H1 (cell line): Measurements from ENCODE around the gene CHD3. TPM values are rescaled to one million over a fixed set of nuclear protein-coding genes. Genes with fewer than 3 reads are reported as not detected.
A peak's percentile ranks its signal among the peaks of the same experiment; 100 is the strongest.

Experiments
- BACH1 ChIP-seq: IDR thresholded peaks from 2 replicates; pipeline ENCODE4 v1.6.1; 2012; ENCODE audit warnings: low read length, improper control_type of control experiment
- BCL11A ChIP-seq, 2 experiments: IDR thresholded peaks; one replicate each; pipeline ENCODE4 v1.6.1; 2011; ENCODE audit warnings: low read depth in 2 of 2, low read length in 2 of 2, mild to moderate bottlenecking in 2 of 2
- BRCA1 ChIP-seq: IDR thresholded peaks from 2 replicates; pipeline ENCODE4 v1.6.1; 2012; ENCODE audit warnings: low read depth, low read length, improper control_type of control experiment
- CBX8 ChIP-seq: fragments of 300-800, 300-1000 bp; sonication (generic); IDR thresholded peaks from 2 replicates; pipeline ENCODE4 v1.7.1; 2016; ENCODE audit warnings: low read depth, low read length, borderline replicate concordance
- CEBPB ChIP-seq: IDR thresholded peaks from 2 replicates; pipeline ENCODE4 v1.6.1; 2012; ENCODE audit warnings: low read depth, low read length
- JUND ChIP-seq: IDR thresholded peaks from 2 replicates; pipeline ENCODE4 v1.6.1; 2011; ENCODE audit warnings: mild to moderate bottlenecking, improper control_type of control experiment, low read length
- MAFK ChIP-seq: IDR thresholded peaks from 2 replicates; pipeline ENCODE4 v1.6.1; 2012; ENCODE audit warnings: low read depth, mild to moderate bottlenecking, improper control_type of control experiment, low read length
- RXRA ChIP-seq: IDR thresholded peaks from 2 replicates; pipeline ENCODE4 v1.6.1; 2011; ENCODE audit warnings: low read depth, mild to moderate bottlenecking, low read length, moderate library complexity; ENCODE audit not compliant: insufficient read depth
- SIRT6 ChIP-seq: IDR thresholded peaks from one replicate; pipeline ENCODE4 v1.7.1; 2012; ENCODE audit warnings: low read length, inconsistent platforms
- TCF12 ChIP-seq: IDR thresholded peaks from 2 replicates; pipeline ENCODE4 v1.6.1; 2011; ENCODE audit warnings: low read depth, mild to moderate bottlenecking, low read length
- TEAD4 ChIP-seq: IDR thresholded peaks from 2 replicates; pipeline ENCODE4 v1.6.1; 2012; ENCODE audit warnings: low read depth, low read length, inconsistent platforms, mixed read lengths
- polyA plus RNA-seq, 7 experiments: library from polyadenylated mRNA; depleted of rRNA in 3 of 7; stranded (reverse) in 5 of 7; unstranded in 2 of 7; fragments of >200 nt in 5 of 7; fragments of 200-250 nt in 2 of 7; gene quantifications; 1 replicate in 5 of 7; 2 replicates in 1 of 7; 4 replicates in 1 of 7; pipeline versions ENCODE4 v1.2.1 to v1.2.3, GENCODE V29; 2011 to 2013; ENCODE audit warnings: missing spikeins in 2 of 7, mixed read lengths in 2 of 7
- total RNA-seq: library from RNA; stranded (reverse); fragmentation: NEBNext Ultra II Directional; extraction: Animal tissue kit (Norgen Biotek cat#: 25700); gene quantifications from 2 replicates; pipeline ENCODE4 v1.2.1, GENCODE V29; 2021
- TF ChIP-seq, protein P1 (sequence below): fragments of 300-600 bp; sonication (generic); IDR thresholded peaks from 2 replicates; pipeline ENCODE4 v1.7.1; 2012; ENCODE audit warnings: low read length, moderate library complexity, mild to moderate bottlenecking, inconsistent platforms; ENCODE audit not compliant: insufficient replicate concordance

Gene CHD3
- total and polyA plus RNA-seq, 2 of the 8 experiments (the other 6 are each of a cell fraction or from before 2014, with no cell fraction given), result 12.3 to 12.9 TPM

- TF ChIP-seq, protein P1, sequence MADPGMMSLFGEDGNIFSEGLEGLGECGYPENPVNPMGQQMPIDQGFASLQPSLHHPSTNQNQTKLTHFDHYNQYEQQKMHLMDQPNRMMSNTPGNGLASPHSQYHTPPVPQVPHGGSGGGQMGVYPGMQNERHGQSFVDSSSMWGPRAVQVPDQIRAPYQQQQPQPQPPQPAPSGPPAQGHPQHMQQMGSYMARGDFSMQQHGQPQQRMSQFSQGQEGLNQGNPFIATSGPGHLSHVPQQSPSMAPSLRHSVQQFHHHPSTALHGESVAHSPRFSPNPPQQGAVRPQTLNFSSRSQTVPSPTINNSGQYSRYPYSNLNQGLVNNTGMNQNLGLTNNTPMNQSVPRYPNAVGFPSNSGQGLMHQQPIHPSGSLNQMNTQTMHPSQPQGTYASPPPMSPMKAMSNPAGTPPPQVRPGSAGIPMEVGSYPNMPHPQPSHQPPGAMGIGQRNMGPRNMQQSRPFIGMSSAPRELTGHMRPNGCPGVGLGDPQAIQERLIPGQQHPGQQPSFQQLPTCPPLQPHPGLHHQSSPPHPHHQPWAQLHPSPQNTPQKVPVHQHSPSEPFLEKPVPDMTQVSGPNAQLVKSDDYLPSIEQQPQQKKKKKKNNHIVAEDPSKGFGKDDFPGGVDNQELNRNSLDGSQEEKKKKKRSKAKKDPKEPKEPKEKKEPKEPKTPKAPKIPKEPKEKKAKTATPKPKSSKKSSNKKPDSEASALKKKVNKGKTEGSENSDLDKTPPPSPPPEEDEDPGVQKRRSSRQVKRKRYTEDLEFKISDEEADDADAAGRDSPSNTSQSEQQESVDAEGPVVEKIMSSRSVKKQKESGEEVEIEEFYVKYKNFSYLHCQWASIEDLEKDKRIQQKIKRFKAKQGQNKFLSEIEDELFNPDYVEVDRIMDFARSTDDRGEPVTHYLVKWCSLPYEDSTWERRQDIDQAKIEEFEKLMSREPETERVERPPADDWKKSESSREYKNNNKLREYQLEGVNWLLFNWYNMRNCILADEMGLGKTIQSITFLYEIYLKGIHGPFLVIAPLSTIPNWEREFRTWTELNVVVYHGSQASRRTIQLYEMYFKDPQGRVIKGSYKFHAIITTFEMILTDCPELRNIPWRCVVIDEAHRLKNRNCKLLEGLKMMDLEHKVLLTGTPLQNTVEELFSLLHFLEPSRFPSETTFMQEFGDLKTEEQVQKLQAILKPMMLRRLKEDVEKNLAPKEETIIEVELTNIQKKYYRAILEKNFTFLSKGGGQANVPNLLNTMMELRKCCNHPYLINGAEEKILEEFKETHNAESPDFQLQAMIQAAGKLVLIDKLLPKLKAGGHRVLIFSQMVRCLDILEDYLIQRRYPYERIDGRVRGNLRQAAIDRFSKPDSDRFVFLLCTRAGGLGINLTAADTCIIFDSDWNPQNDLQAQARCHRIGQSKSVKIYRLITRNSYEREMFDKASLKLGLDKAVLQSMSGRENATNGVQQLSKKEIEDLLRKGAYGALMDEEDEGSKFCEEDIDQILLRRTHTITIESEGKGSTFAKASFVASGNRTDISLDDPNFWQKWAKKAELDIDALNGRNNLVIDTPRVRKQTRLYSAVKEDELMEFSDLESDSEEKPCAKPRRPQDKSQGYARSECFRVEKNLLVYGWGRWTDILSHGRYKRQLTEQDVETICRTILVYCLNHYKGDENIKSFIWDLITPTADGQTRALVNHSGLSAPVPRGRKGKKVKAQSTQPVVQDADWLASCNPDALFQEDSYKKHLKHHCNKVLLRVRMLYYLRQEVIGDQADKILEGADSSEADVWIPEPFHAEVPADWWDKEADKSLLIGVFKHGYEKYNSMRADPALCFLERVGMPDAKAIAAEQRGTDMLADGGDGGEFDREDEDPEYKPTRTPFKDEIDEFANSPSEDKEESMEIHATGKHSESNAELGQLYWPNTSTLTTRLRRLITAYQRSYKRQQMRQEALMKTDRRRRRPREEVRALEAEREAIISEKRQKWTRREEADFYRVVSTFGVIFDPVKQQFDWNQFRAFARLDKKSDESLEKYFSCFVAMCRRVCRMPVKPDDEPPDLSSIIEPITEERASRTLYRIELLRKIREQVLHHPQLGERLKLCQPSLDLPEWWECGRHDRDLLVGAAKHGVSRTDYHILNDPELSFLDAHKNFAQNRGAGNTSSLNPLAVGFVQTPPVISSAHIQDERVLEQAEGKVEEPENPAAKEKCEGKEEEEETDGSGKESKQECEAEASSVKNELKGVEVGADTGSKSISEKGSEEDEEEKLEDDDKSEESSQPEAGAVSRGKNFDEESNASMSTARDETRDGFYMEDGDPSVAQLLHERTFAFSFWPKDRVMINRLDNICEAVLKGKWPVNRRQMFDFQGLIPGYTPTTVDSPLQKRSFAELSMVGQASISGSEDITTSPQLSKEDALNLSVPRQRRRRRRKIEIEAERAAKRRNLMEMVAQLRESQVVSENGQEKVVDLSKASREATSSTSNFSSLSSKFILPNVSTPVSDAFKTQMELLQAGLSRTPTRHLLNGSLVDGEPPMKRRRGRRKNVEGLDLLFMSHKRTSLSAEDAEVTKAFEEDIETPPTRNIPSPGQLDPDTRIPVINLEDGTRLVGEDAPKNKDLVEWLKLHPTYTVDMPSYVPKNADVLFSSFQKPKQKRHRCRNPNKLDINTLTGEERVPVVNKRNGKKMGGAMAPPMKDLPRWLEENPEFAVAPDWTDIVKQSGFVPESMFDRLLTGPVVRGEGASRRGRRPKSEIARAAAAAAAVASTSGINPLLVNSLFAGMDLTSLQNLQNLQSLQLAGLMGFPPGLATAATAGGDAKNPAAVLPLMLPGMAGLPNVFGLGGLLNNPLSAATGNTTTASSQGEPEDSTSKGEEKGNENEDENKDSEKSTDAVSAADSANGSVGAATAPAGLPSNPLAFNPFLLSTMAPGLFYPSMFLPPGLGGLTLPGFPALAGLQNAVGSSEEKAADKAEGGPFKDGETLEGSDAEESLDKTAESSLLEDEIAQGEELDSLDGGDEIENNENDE, result no peak
- peak; percentile 99 for TF ChIP-seq JUND
- no peak for TF ChIP-seq BCL11A (IDR thresholded peaks at IDR 0.05; ENCODE audit: low read depth in 2 of 2, low read length in 2 of 2)
- TF ChIP-seq TEAD4, result no peak
- no peak for TF ChIP-seq SIRT6
- TF ChIP-seq BRCA1, result peak; percentile 65
- no peak for TF ChIP-seq TCF12
- TF ChIP-seq BACH1, result peak; percentile 80; the same call in 1 of the 2 replicates
- no peak for TF ChIP-seq MAFK
- TF ChIP-seq RXRA, result no peak
- TF ChIP-seq CEBPB, result peak; percentile 20; the same call in 1 of the 2 replicates
- no peak for TF ChIP-seq CBX8
These were observed 43.3 kb downstream of the CHD3 start, which contains the start of the genes CNTROB and TRAPPC1 (continued) for GRCh38 chr17:7931709-7932482.
